GM23248 (cell line): ENCODE results near the gene TRRAP. TPM values are rescaled to one million over a fixed set of nuclear protein-coding genes. Genes with fewer than 3 reads are reported as not detected.

Experiments
- DNase-seq: peaks from one replicate; pipeline ENCODE4 v3.0.0-alpha.2; 2015
- H2AFZ ChIP-seq: fragments of 200-600 bp; sonication (generic); 2 replicates; pipeline ENCODE4 v1.6.1; 2016; ENCODE audit warnings: antibody characterized with exemption
- H3F3A ChIP-seq: fragments of 200-600 bp; sonication (generic); 2 replicates; pipeline ENCODE4 v1.6.1; 2016; ENCODE audit warnings: mild to moderate bottlenecking, antibody characterized with exemption, mixed run types; ENCODE audit not compliant: insufficient read depth
- H3K27ac ChIP-seq: fragments of 200-600 bp; sonication (generic); 2 replicates; pipeline ENCODE4 v1.5.1; 2016; ENCODE audit warnings: mild to moderate bottlenecking
- H3K27me3 ChIP-seq: fragments of 200-600 bp; sonication (generic); replicated peaks from 2 replicates; pipeline ENCODE4 v1.6.1; 2016; ENCODE audit warnings: mild to moderate bottlenecking; ENCODE audit not compliant: insufficient read depth
- H3K36me3 ChIP-seq: fragments of 200-600 bp; sonication (generic); 2 replicates; pipeline ENCODE4 v1.6.1; 2016; ENCODE audit warnings: low read depth, mild to moderate bottlenecking
- H3K4me1 ChIP-seq: fragments of 200-600 bp; sonication (generic); 2 replicates; pipeline ENCODE4 v1.6.1; 2016; ENCODE audit warnings: mild to moderate bottlenecking; ENCODE audit not compliant: insufficient read depth
- H3K4me2 ChIP-seq: fragments of 200-600 bp; sonication (generic); one replicate; pipeline ENCODE4 v1.6.1; 2016; ENCODE audit warnings: mild to moderate bottlenecking; ENCODE audit not compliant: unreplicated experiment
- H3K4me3 ChIP-seq: fragments of 200-600 bp; sonication (generic); 2 replicates; pipeline ENCODE4 v1.5.1; 2016; ENCODE audit warnings: mild to moderate bottlenecking
- H3K79me2 ChIP-seq: fragments of 200-600 bp; sonication (generic); 2 replicates; pipeline ENCODE4 v1.6.1; 2016; ENCODE audit warnings: mild to moderate bottlenecking; ENCODE audit not compliant: insufficient read depth
- H3K9ac ChIP-seq: fragments of 200-600 bp; sonication (generic); 2 replicates; pipeline ENCODE4 v1.6.1; 2016; ENCODE audit warnings: mild to moderate bottlenecking
- H3K9me2 ChIP-seq: fragments of 200-600 bp; sonication (generic); 2 replicates; pipeline ENCODE4 v1.6.1; 2016; ENCODE audit warnings: mixed run types, mild to moderate bottlenecking, moderate library complexity; ENCODE audit not compliant: insufficient read depth
- H3K9me3 ChIP-seq: fragments of 200-600 bp; sonication (generic); one replicate; pipeline ENCODE4 v1.6.1; 2017; ENCODE audit warnings: low read depth
- H4K20me1 ChIP-seq: fragments of 200-600 bp; sonication (generic); 2 replicates; pipeline ENCODE4 v1.6.0; 2016; ENCODE audit not compliant: insufficient read depth
- EZH2 ChIP-seq: fragments of 200-600 bp; sonication (generic); IDR thresholded peaks from 2 replicates; pipeline ENCODE4 v1.6.1; 2018; ENCODE audit warnings: antibody characterized with exemption, mild to moderate bottlenecking; ENCODE audit not compliant: insufficient read depth, poor library complexity, severe bottlenecking
- EZH2phosphoT487 ChIP-seq: fragments of 200-600 bp; sonication (generic); IDR thresholded peaks from 2 replicates; pipeline ENCODE4 v1.6.1; 2018; ENCODE audit warnings: antibody characterized with exemption, moderate library complexity, mild to moderate bottlenecking, low read depth; ENCODE audit not compliant: insufficient read depth
- WGBS, 2 experiments: methylation state at CpG; one replicate each; pipeline ENCODE4 v1.1.6; 2015 to 2017; ENCODE audit warnings: low lambda C conversion rate in 2 of 2, low coverage in 1 of 2; ENCODE audit errors: missing lambda C conversion rate in 2 of 2; 5-methylcytosine and 5-hydroxymethylcytosine counted together
- in situ Hi-C: fragments of 300-500 bp; cut with MboI; formaldehyde crosslinking; loops from 2 replicates; pipeline ENCODE4 v1.15.0; 2020
- polyA plus RNA-seq: library from polyadenylated mRNA; unstranded; fragments of >200 nt; fragmentation: Nextera tagmentation; extraction: Ambion mirVana; gene quantifications from 2 replicates; pipeline ENCODE4 v1.2.1, GENCODE V29; 2016
- total RNA-seq: library from RNA; depleted of rRNA; stranded (reverse); fragments of >200 nt; shearing (Covaris generic); gene quantifications from 2 replicates; pipeline ENCODE4 v1.2.3, GENCODE V29; 2014

Gene TRRAP
- total and polyA plus RNA-seq, 2 experiments from 2014 or later, result 4.8 to 11.3 TPM

GRCh38 chr7:98997846-98998245, 119.5 kb downstream of the TRRAP start:
- H3K36me3 ChIP-seq, result peaks cover 31% of the 10 kb centered on the region; the same call in 1 of the 2 replicates
- no peak overlapping the region for H3K4me3 ChIP-seq
- no peak overlapping the region for H3K27ac ChIP-seq
- no peaks in the 10 kb centered on the region for H3K9me2 ChIP-seq
- in situ Hi-C loops, result no loop called here
- H3K79me2 ChIP-seq, result no peaks in the 10 kb centered on the region
- 26 to 29% methylated on average over 3 of the region's 3 CpGs for WGBS, 2 experiments
- H2AFZ ChIP-seq, result no peak overlapping the region
- no peaks in the 10 kb centered on the region for H3F3A ChIP-seq
- no peaks in the 10 kb centered on the region for H3K4me1 ChIP-seq
- peak; percentile 56 for DNase-seq
- no peak overlapping the region for H3K4me2 ChIP-seq
- H3K27me3 ChIP-seq, result no peaks in the 10 kb centered on the region
- H4K20me1 ChIP-seq, result no peaks in the 10 kb centered on the region
- TF ChIP-seq EZH2phosphoT487 (no peak), EZH2 (no peak)
- H3K9me3 ChIP-seq, result no peaks in the 10 kb centered on the region
- H3K9ac ChIP-seq, result no peak overlapping the region

DNA sequence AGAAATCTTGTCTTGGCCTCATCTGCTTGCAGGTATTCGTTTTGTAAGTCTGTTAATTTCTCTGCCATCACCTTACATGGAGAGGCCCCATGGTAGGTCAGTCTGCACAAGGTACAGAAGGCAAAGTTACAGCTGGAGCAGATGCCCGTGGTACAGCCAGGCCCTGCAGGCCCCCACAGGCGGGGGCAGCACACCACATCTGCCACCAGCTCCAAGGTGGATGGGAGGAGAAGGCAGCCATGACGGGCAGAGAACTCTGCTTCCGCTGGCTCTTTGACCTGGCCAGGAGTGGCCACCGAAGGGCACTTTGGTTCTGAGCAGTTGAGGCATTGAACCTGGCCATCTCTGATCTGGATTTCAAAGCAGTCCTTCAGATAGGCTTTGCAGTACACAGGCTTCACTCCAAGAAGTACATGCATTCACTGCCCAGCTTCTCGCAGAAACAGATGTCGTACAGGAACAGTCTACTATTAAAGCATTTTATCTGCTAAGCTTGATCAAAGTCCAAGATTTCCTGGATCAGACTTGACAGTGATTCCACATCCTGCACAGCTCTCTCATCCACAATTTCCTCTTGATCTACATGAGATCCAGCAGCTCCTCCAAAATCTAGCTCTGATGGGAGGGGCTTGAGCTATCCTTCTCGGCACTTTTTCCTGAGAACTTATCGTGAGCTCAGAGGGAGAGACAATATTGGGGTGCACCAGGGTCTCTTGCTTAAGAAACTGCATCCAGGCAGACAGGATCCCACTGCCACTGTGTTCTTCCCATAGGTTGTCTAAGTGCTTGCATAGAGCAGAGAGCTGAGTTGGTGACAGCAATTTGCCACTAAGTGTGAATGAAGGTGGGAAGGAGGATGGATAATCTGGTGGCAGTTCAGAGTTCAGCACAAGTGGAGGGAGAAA, 120.7 kb downstream of the TRRAP start:
- no peaks in the 10 kb centered on the region for H3K79me2 ChIP-seq
- no peaks in the 10 kb centered on the region for H3K9me2 ChIP-seq
- no peak overlapping the region for H3K4me2 ChIP-seq
- H3K9ac ChIP-seq, result no peak overlapping the region
- TF ChIP-seq EZH2phosphoT487 (no peak), EZH2 (no peak)
- no peak for DNase-seq
- peaks cover 23% of the 10 kb centered on the region; the same call in 1 of the 2 replicates for H3K36me3 ChIP-seq
- no peaks in the 10 kb centered on the region for H4K20me1 ChIP-seq
- in situ Hi-C loops, result no loop called here
- WGBS, 2 experiments, result 66 to 68% methylated on average over 10 of the region's 10 CpGs
- no peaks in the 10 kb centered on the region for H3K27me3 ChIP-seq
- H3K27ac ChIP-seq, result no peak overlapping the region
- H3K4me1 ChIP-seq, result no peaks in the 10 kb centered on the region
- no peaks in the 10 kb centered on the region for H3F3A ChIP-seq
- no peak overlapping the region for H3K4me3 ChIP-seq
- no peaks in the 10 kb centered on the region for H3K9me3 ChIP-seq
- no peak overlapping the region for H2AFZ ChIP-seq

- TF ChIP-seq EZH2phosphoT487 (no peak), EZH2 (no peak)
- no peak overlapping the region for H3K4me2 ChIP-seq
- no peak overlapping the region for H3K4me3 ChIP-seq
- no peak for DNase-seq
- H3K9ac ChIP-seq, result no peak overlapping the region
- H3K79me2 ChIP-seq, result no peaks in the 10 kb centered on the region
- 92 to 94% methylated on average over 20 of the region's 20 CpGs for WGBS, 2 experiments
- H4K20me1 ChIP-seq, result no peaks in the 10 kb centered on the region
- H3K9me3 ChIP-seq, result no peaks in the 10 kb centered on the region
- H3K9me2 ChIP-seq, result no peaks in the 10 kb centered on the region
- H3F3A ChIP-seq, result no peaks in the 10 kb centered on the region
- H3K27ac ChIP-seq, result no peak overlapping the region
- no peaks in the 10 kb centered on the region for H3K27me3 ChIP-seq
- in situ Hi-C loops, result no loop called here
- H3K36me3 ChIP-seq, result peaks cover 25% of the 10 kb centered on the region; the same call in 1 of the 2 replicates
- H2AFZ ChIP-seq, result no peak overlapping the region
- H3K4me1 ChIP-seq, result no peaks in the 10 kb centered on the region
Observed at GRCh38 chr7:99000196-99000903, 122.0 kb downstream of the TRRAP start.

DNA sequence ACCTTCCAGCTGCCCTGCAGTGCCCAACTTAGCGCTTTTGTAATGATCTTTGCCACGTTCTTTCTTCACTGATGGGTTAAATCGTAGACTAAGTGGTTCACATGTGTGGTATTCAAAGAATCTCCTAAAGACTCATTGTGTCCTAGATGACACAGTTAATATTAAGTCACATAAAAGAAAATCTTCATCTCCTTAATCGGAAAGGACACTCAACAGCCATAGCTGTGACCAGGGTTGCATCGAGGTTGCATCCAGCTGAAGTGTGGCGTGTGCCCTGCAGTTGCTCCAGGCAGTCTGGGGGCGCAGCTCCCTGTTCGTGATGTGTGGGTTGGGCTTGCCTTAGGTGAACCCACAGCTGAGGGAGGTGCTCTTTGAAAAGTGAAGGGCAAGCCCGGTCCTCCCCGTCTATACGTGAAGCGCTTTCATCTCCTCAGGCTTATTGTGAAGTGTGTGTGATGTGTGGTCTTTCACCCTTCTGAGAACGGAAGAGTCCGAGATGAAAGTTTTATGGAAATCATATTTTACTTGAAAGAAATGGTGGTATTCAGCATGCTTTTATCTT, 122.7 kb downstream of the TRRAP start:
- Histone ChIP-seq H3F3A (no peaks in the 10 kb centered on the region), H3K9me2 (no peaks in the 10 kb centered on the region), H3K4me1 (no peaks in the 10 kb centered on the region), H3K79me2 (no peaks in the 10 kb centered on the region), H4K20me1 (no peaks in the 10 kb centered on the region), H3K27ac (no peak overlapping the region), H3K9me3 (no peaks in the 10 kb centered on the region), H3K27me3 (no peaks in the 10 kb centered on the region), H2AFZ (no peak overlapping the region), H3K9ac (no peak overlapping the region), H3K36me3 (peaks cover 26% of the 10 kb centered on the region; the same call in 1 of the 2 replicates), H3K4me3 (no peak overlapping the region), H3K4me2 (no peak overlapping the region)
- in situ Hi-C loops, result no loop called here
- TF ChIP-seq EZH2 (no peak), EZH2phosphoT487 (no peak)
- 91 to 92% methylated on average over 14 of the region's 14 CpGs for WGBS, 2 experiments
- no peak for DNase-seq
